Muscle of back (tissue), 11 donors: ENCODE data around the gene SLC24A3. TPM values are rescaled to one million over a fixed set of nuclear protein-coding genes. Genes with fewer than 3 reads are reported as not detected.
"Not testable (repeated sequence)": the region's sequence is repeated elsewhere in the genome, so short reads cannot be mapped to it uniquely, and the experiment has no call there.

Experiments
- DNase-seq, 3 donors: peaks; one replicate each; pipeline versions ENCODE4 v3.0.0 to v3.0.0-alpha.2; 2013
- polyA plus RNA-seq, 10 donors: library from polyadenylated mRNA; unstranded; fragments of 120-200 nt; gene quantifications; one replicate each; pipeline ENCODE4 v1.2.1, GENCODE V29; 2013; ENCODE audit not compliant: insufficient read length in 10 of 10

The SLC24A3 gene
- polyA plus RNA-seq, 10 donors: 12.6 to 30.1 (median 19.5) TPM

DNA sequence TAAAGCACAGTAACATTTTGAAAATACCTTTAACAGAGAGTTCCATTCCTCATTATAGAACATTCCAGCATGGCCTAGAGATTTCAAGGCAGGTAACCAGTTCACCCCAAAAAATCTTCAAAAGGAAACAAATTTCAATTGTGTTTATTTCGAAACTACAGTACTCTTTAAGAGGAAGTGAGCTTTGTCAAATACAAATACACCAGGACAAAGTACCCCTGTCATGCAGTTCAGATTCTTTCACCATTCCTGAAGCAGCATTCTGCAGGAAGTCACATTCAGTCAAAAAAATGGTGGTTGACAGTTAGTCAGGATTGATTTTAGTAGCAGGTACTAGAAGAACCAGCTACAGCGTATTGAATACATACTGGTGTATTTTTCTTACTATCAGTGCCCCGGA lies 456.0 kb downstream of the SLC24A3 start:
- no peak for DNase-seq

DNA sequence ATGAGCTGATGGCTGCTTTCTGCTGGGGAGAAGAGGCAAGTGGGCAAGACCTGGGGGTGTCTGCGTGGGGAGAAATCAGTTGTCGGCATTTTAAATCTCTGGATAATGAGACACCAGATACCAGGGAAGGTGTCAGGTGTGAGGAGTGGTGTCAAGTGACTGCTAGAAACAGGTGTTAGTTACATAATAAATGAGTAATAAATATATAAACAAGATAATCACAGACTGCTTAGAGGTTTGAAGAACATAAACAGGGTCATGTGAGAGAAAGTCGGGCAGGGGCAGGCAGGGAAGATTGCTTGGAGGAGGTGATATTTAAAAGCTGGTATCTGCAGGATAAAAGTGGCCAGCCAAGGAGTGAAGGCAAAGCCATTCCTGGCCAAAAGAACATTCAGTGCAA lies 458.4 kb downstream of the SLC24A3 start:
- DNase-seq: no peak

DNA sequence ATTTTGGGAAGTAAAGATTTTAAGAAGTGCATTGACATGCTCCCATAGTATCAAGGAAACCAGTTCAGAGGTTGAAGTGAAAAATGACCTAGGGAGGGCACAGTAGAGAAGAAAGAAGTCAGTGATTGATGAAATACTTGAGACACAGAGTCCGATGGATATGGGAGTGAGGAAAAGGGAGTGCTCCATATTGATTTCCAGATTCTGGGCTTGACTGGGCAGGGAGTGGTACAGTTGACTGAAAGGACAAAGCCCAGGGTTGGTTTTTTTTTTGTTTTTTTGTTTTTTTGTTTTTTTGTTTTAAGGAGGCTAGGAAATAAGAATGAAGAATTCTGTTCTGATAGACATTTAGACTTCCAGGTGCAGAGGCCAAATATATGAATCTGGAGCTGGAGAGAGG lies 458.9 kb downstream of the SLC24A3 start:
- no peak for DNase-seq

DNA sequence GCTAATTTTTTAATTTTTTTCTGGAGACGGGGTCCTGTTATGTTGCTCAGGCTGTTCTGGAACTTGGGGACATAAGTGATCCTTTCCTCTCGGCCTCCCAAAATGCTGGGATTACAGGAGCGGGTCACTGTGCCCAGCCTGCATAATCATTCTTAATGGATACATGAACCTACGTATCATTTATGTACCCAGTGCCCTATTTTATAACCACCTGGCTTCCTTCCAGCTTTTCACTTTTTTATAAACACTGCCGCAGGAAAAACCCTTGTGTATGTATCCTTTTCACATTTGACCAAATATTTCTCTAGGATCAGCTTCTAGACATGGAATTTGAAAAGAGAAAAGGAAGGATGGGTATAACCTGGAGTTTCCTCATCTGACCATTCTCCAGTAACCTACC lies 460.1 kb downstream of the SLC24A3 start:
- no peak for DNase-seq

DNA sequence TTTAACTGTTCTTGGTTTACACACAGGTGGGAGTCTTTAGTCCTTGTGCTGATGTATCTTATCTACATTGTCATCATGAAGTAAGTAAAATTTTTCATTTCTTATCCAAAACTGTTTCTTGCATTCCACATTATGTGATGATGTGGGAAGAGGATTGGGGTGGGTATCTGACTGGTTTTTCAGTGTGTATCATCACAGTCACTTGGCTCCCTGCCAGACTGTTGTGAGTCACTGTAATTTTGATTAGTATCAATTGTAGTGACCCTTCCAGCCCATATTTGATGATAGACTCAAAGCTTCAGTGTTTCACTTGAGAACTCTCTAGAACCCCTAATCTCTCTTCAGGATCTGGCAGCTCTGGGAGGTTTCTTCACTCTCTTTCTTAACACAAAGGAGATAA lies 461.1 kb downstream of the SLC24A3 start:
- DNase-seq: no peak

DNA sequence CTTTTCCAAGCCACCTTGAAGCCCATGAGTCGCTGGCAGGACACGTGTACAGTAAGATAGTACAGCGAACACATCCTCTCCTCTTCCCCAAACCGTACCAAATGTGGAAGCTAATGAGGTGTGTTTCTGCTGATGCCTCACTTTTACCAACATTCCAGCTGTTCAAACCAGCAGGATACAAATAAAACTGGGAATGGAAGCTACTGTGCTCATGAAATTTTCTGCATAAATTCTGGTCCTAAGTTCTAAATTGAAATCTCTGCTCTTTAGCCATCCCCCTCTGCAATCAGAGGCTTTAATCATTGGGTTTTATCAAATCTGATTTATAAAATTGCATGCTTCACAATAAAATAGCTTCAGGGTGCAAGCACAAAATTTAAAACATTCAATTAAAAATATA lies 463.8 kb downstream of the SLC24A3 start:
- no peak for DNase-seq

DNA sequence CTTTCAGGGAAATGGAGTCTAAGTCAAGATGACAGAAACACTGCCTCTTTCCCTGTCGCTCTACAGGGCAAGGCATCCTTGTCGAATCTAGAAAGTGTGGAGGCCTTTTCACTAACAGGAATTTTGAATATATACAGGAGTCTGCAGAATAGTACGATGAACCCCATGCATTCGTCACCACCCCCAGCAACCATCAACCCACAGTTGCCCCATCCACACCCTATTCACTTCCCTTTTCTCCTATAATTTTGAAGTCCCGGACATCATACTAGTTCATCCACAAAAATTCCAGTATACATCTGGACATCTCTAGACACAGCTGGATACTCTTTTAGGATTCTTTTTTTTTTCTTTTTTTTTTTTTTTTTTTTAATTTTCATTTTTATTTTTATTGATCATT lies 464.9 kb downstream of the SLC24A3 start:
- no peak for DNase-seq

DNA sequence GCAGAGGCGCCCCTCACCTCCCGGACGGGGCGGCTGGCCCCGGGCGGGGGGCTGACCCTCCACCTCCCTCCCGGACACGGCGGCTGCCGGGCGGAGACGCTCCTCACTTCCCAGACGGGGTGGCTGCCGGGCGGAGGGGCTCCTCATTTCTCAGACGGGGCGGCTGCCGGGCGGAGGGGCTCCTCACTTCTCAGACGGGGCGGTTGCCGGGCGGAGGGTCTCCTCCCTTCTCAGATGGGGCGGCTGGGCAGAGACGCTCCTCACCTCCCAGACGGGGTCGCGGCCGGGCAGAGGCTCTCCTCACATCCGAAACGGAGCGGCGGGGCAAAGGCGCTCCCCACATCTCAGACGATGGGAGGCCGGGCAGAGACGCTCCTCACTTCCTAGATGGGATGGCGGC lies 466.1 kb downstream of the SLC24A3 start:
- DNase-seq: not testable (repeated sequence)

DNA sequence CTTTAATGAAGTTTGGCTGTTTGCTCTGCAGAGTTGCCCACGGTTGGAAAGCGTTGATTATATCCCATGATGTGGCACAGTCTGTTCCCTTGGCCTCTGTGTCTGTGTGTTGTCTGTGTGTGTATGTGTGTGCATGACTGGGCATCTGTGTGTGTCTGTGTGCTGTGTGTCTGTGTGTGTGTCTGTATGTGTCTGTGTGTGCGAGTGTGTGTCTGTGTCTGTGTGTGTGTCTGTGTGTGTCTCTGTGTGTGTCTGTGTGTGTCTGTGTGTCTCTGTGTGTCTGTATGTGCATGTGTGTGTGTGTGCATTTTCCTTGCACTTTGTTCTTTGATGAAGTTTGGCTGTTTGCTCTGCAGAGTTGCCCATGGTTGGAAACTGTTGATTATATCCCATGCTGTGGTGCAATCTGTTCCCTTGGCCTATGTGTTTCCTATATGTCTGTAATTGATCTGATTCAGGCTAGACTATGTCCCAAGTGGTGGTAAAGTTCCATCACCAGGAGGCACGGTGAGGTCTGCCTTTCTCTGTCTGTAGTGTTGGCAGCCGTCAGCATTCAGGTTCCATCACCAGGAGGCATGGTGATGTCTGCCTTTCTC lies 467.6 kb downstream of the SLC24A3 start:
- DNase-seq: no peak

DNA sequence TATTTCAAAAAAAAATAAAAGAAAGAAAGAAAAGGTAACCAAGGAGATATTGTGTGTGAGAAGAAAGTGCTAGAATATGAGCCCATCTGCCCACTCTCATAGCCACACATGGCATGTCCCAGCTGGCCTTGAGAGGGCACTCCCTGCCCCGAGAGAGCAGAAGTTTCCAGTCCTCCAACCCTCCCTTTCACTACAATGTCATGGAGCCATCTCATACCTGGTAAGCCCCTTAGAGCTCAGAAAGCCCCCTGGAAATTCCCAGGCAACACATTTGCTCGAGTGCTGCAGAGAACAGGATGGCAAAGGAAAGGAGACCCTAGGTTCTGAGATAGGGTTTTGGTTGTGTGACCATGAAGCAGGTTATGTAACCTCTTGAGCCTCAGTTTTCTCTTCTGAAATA lies 469.8 kb downstream of the SLC24A3 start:
- no peak for DNase-seq

DNA sequence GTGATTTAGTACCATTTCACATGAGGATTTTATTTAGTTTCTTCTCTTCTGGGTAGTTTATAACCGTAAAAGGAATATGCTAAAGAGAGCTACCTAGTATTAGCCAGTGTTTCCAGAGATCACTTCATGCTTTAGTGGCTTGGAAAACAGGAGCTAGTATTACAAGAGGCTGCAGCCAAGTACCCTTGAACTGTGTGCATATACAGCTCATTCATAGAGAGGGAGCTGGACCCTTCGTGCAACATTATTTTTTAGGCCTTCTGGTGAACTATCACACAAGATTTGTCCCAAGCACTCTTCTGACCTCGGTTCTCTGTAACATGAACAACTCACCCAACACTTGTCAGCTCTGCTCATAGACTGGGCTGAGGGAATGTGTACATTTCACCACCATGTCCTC lies 470.7 kb downstream of the SLC24A3 start:
- no peak for DNase-seq

DNA sequence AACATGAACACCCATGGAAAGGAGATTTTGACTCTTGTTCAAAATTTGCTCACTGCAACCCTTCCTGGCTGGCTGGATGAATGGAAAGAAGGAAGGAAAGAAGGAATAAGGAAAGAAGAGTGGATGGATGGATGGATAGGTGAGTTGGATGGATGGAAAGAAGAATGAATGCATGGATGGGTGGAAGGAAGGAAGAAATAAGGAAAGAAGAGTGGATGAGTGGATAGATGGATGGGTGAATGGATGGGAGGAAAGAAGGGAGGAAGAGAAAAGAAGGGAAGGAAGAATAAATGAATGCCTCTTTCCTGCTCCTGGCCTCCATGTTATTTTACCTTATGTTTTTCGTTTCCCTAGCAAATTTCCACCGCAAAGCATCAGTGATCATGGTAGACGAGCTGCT lies 471.4 kb downstream of the SLC24A3 start:
- no peak for DNase-seq

DNA sequence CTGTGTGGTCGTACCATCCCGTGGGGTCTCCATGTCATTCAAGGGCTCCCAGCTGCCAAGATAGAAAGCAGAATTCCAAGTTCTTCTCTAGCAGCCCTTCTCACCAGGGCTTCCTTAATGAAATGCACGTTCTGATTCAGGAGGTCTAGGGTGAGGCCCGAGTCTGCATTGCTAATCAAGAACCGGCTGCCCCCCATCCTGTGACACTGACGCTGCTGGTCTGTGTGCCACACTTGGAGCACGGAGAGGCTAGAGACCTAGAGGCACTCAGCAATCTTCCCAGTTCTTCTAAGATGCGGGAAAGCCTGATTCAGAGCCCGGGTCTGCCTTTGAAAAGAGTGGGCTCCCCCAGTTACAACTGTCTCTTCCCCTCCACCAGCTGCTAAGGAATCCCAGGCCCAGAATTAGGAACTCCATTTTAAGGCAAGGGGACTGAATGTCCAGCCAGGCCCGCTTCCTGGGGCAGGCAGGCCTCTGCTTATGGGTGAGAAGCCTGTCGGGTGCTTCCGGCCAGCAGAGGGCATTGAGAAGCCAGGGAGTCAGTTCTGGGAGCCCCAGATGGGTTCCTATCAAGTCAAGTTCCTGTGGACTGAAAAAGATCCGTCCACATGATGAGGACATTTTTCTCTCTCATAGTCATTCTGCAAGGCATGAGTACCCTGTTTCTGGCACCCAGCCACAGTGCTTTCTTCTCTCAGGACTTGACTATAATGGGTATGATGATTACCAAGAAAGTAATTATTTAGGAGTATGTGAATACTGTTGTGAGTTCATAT lies 475.8 kb downstream of the SLC24A3 start:
- DNase-seq: peak in 2 of 3 donors; percentile 43 to 57

DNA sequence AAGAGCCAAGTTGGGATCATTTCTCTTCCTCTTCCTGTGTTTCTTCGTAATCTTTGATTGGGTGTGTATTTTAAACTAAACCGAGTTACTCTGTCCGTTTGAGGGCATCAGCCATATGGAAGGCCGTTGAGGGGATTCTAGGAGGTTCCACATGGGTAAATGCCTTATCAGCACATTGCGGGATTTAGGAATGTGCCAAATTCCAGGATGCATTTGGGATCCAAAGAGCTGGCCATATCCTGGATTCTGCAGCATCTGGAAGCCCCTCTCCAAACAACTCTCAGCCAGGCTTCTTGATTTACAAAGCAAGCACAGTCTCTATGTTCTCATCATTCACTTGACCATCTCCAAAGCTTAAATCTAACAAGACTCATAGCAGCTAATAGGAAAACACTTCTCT lies 478.0 kb downstream of the SLC24A3 start:
- no peak for DNase-seq

DNA sequence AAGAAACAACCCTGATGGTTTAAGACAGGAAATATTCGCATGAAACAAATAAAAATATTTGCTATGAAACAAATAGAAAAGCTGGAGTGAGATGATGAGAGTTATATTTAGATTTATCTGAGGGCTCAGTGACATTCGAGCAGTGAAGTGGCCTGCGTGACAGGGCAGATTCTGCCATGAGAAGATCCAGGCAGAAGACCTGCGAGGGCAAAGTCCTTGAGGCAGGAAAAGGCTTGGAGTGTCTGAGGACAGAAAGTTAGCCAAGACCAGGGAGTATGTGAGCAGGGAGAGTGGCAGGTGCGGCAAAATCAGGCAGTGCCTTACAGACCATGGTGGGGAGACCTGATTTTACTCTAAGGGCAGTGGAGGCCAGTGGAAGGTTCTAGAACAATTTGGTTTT lies 478.7 kb downstream of the SLC24A3 start:
- DNase-seq: no peak

DNA sequence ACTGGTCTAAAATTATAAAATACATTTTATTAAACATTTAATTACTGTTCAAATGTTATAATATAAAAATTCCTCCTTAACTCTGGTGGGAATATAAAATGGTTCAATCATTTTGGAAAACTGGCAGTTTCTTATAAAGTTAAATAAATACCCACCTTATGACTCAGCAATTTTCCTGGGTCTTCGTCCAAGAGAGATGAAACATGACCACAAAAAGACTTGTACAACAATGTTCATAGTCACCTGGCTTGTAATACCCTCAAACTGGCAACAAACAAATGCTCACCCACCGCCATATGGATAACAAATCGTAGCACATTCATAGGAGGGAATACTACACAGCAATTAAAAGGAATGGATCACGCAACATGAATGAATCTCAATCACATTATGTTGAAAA lies 479.7 kb downstream of the SLC24A3 start:
- no peak for DNase-seq

DNA sequence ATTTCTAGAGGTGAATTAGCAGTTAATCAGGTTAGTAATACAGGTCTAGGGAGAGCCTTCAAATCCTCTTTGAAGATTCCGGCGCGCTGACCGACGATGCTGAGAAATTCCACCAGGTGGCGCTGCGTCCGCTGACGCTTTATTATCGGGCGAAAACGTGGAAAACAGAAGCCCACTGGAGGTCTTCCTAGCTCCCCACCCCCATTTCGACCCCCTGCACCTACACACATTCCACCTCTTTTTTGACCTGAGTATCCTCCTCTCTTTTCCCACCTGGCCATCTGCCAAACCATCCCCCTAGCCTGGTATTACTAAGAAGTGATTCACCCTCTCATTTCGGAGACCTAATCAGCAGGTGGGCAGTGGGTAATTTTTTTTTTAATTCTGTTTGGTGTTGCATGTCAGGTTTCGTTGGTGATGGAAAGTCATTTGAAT lies 480.3 kb downstream of the SLC24A3 start:
- peak in 2 of 3 donors; percentile 66 to 73 for DNase-seq

DNA sequence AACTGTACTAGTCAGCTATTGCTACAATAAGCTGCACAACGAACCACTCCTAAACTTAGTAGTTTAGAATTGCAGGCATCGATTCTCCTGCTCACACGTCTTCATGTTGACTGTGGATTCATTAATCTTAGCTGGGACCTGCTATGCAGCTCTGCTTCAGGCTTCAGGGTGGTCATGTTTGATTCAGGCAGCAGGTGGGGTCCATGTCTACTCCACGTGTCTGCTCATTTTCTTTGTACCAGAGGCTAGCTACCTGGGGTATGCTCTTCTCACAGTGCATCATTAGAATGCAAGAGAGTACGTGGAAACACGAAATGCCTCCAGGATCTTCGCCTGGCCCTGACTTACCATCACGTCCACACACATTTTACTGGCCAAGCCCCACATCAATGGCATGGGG lies 481.1 kb downstream of the SLC24A3 start:
- no peak for DNase-seq

DNA sequence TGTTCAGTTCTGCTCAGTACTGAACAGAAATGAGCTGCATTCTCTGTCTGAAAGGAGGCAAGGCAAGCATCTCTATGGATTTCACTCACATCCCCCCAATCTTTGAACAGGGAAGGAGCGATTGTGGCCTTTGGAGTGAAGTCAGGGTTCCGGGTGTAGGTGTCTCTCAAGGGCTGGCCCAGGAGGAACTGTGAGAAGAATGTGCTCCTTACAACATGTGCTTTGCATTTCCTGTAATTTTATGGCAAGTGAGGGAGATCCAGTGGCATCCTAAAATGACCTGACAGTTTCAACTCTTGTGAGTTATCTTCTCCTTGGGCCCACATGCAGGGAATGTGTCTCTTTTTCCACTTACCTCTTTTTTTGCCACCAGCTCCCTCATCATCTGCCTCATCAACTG lies 482.6 kb downstream of the SLC24A3 start:
- DNase-seq: peak in 1 of 3 donors; percentile 14

DNA sequence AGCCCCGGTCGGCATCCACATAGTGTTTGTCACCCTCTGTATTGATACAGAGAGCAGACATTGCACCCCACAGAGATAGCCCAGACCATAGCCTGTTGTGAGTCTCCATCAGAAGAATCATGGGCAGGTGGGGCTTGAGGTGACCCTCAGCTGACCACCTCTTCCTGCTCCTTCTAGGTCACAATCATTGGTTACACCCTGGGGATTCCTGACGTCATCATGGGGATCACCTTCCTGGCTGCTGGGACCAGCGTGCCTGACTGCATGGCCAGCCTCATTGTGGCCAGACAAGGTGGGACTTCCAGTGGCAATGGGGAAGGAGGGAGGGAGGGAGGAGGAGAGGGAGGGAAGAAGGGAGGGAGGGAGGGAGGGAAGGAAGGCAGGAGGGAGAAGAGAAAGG lies 484.2 kb downstream of the SLC24A3 start:
- no peak for DNase-seq

DNA sequence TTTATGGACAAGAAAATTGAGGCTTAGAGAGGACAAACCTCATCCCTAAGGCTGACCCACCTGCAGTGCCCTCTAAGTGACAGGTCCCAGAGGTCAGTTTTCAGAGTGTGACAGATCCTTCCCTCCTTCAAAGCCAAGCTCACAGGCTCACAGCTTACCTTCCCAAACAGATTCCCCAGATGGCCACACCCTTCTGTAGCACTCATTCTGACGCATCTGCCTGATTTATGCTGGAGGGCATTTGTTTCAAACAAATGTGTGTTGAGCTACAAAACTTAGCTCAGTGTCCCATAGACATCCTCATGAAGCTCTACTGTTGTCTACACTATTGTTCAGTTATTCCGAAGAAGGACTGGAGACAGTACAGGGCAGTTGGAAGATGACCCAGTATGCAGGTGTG lies 485.0 kb downstream of the SLC24A3 start:
- DNase-seq: no peak

DNA sequence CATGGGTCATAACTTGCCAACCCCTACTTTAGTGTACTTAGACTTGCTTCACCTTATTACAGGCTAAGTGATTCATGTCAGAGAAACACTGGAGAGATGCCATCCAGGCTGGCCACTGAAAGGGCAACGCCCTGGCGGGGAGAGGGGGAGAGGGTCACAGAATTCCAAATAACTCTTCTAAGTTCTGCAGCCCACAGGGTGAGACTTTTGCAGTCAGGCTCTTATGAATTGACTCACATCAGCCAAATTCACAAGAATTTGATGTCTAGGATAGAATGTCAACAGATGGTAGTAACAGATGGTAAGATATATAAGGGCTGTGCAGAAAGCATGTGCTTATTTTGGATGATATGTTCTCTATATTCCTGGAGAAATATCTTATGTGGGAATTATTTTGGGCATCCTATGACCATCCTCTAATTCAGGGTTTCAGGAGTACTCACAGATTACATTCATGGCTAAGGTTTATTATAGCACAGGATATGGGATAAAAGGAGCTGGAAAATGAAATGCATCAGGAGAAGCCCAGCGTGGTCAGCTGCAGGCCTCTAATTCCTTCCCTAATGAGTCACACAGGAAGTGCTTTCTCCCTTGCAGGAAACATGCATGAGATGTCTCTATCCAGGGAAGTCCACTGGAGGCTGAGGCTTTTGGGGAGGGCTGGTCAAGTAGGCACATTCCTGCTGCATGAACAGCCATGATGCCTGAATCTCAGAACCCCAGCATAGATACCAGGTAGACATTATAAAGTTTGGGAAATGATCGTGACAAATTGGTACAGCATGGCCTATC lies 486.9 kb downstream of the SLC24A3 start:
- DNase-seq: peak in 2 of 3 donors; percentile 27 to 70

DNA sequence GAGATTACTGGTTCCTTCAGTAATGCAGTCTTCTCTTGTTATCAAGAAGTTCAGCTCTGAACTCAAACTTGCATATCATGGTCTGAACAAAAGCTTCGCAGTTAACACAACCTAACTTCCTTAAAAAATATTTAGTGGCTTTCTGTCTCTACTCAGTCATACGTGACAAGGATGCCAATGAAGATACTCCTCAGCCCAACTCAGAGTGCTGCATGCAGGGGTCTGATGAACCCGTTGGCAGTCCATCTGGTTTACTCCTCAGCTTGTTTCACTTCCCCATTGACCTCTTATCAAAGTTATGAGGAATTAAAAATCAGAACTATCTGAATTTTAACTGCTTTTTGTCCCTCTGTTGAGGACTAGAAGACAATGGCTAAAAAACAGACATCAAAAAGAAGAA lies 489.0 kb downstream of the SLC24A3 start:
- DNase-seq: no peak
